NCI-H2196 treated with DMSO at 0.1 percent for 48 hours (cell line): ENCODE data around the gene CEACAM1.
"Not testable (repeated sequence)": the region's sequence is repeated elsewhere in the genome, so short reads cannot be mapped to it uniquely, and the experiment has no call there.

Experiments used
- DNase-seq: peaks from one replicate; lab custom pipeline; 2025; ENCODE audit not compliant: unreplicated experiment; lab: John Stamatoyannopoulos, UW

Gene CEACAM1

DNA sequence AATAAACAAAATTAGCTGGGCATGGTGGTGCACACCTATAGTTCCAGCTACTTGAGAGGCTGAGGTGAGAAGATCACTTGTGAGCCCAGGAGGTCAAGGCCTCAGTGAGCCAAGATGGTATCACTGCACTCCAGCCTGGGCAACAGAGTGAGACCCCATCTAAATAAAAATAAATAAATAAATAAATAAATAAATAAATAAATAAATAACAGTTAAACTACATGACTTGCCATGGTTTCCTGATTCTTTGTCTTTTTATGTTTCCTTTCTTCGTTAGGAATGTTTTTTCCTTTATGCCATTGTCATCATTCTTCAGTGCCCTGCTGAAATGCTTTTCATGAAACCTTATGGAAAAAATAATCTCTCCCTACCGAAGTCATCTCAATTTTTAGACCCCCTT, 50.3 kb downstream of the CEACAM1 start:
- no peak for DNase-seq

DNA sequence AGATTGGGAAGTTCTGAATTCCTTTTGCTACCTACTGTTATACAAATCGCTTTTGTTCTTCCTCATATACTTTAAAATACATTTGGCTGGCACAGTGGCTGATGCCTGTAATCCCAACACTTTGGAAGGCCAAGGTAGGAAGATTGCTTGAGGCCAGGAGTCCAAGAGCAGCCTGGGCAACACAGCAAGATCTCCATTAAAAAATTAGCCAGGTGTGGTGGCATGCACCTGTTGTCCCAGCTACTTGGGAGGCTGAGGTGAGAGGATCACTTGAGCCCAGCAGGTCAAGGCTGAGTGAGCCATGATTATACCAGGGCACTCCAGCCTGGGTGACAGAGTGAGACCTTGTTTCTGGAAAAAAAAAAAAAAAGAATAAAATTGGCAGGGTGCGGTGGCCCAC, 51.2 kb downstream of the CEACAM1 start:
- no peak for DNase-seq

DNA sequence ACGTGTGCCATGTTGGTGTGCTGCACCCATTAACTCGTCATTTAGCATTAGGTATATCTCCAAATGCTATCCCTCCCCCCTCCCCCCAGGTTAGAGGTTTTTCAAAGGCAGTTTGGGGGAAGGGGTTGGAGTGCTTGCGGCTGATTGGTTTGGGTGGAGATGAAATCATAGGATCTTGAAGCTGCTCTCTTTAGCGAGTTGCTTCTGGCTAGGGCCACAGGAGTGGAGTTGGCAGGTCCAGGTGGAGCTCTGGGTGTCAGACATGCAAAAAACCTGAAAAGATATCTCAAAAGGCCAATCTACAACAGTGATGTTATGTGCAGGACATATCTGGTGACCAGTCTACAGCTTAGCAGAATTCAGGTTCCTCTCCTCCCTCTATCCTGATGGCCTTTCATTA, 52.9 kb downstream of the CEACAM1 start:
- DNase-seq, result no peak

- no peak for DNase-seq
Observed at GRCh38 chr19:42474743-42475142, 53.5 kb downstream of the CEACAM1 start.

DNA sequence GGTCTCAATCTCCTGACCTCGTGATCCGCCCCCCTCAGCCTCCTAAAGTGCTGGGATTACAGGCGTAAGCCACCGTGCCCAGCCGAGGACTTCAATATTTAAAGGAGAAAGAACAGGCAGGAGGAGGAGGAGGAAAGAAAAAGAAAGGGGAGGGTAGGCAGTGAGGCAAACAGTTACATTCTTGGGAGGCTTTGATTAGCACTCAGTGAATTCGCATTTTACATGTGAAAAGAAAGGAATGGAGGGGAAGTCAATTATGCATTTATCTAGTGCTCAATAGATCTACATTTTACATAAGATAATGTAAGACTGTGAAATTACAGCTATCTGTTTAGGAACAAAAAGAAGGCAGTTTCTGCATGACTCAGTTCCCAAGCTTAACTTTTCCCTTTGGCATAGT, 54.6 kb downstream of the CEACAM1 start:
- DNase-seq, result no peak

GRCh38 chr19:42472402-42473147, 55.7 kb downstream of the CEACAM1 start:
- DNase-seq, result no peak

- DNase-seq, result no peak
Observed at GRCh38 chr19:42471554-42472249, 56.6 kb downstream of the CEACAM1 start.

- no peak for DNase-seq
Observed at GRCh38 chr19:42469311-42470235, 58.7 kb downstream of the CEACAM1 start.

DNA sequence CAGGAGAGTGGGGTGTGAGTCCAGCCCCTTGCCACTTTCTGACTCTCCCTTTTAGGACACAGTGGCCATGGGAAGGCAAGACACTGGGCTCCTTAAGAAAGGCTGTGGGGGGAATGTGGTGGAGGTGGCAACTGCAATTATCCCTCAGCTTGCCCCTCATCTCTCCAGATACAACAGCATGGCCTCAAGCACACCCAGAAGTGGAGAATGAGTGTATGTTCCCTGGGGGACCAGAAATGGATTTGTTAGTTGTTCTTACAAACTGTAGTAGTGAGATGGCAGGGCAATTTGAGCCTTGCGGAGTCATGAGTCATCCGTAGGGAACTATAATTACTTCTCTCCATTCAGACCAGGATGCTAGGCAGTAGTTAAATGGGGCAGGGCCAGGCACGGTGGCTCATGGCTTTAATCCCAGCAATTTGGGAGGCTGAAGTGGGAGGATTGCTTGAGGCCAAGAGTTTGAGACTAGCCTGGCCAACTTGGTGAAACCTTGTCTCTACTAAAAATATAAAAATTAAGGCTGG, 59.9 kb downstream of the CEACAM1 start:
- no peak for DNase-seq

DNA sequence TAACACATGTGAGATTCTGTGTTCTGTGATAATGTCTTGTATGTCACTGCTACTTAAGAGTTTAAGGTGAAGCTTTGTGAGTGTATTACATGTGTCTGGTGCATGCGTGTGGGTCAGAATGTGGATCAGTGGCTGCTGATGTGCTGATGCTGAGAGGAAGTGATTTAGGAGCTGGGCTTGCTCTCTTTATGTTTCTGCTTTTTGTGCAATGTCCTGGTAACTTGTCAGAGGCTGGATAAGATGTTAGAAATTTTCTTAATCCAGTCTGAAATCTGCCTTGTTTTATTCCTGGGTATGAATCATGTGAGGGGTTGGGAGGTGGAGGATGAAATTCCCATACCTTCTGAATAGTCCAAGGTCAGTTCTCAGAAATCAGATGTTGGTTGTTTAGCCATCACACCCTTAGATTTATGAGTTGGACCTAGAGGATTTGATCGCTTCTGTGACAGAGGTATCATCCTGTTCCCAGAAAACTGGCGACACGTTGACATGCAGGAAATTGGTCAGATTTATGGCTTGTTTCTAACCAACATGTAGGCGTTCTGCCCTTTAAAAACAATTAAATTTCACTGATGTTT, 61.0 kb downstream of the CEACAM1 start:
- no peak for DNase-seq

- no peak for DNase-seq
Observed at GRCh38 chr19:42466521-42467182, 61.6 kb downstream of the CEACAM1 start.

DNA sequence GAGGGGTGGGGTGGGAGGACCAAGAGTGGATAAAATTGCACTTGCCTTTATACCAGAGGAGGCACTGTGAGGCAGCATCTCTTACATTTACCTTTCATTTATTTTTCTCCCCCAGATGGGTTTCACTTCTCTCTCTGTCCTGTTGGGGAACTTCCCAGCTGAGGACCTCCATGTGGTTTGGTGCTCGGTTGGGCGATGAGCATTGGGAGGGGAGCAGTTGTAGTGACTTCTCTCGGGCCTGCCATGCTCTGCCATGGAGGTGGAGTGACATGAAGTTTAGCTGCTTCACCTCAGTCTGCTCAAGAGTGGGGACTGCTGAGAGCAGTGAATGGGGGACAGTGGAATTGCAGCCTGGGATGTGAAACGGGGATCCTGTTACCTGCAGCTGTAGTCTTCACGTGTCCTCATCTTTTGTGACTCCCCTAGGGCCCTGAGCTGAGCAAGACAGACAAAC, 62.4 kb downstream of the CEACAM1 start:
- no peak for DNase-seq

GRCh38 chr19:42461700-42462324, 66.5 kb downstream of the CEACAM1 start:
- DNase-seq, result no peak

DNA sequence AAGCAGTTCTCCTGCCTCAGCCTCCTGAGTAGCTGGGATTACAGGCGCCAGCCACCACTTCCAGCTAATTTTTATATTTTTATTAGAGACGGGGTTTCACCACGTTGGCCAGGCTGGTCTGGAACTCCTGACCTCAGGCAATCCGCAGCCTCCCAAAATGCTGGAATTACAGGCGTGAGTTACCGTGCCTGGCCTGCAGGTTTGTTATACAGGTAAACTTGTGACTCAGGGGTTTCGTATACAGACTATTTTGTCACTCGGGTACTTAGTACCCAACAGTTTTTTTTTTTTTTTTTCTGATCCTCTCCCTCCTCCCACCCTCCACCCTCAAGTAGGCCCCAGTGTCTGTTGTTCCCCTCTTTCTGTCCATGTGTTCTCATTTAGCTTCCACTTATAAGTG, 67.0 kb downstream of the CEACAM1 start:
- DNase-seq, result not testable (repeated sequence)

- DNase-seq, result no peak
Observed at GRCh38 chr19:42459926-42460325, 68.4 kb downstream of the CEACAM1 start.
